Stimulated activated memory B cell treated with anti-CD40 and anti-IgM and Interleukin-4, amounts not matched to agents 10 μg/mL and 1 μg/mL and 100 μg/mL, for 72 hours (primary cell): ENCODE results near the gene ATF6.

Experiments used
- ATAC-seq: fragments of 150-1000 bp; cut with Tn5 transposase; 2 replicates; pipeline ENCODE4 v1.10.0; 2021
- H3K27ac Mint-ChIP-seq: one replicate; pipeline ENCODE4 v1.8.0; 2022; ENCODE audit warnings: mild to moderate bottlenecking, mixed read lengths
- H3K27me3 Mint-ChIP-seq: one replicate; pipeline ENCODE4 v1.8.0; 2022; ENCODE audit warnings: mixed read lengths
- H3K36me3 Mint-ChIP-seq: one replicate; pipeline ENCODE4 v1.8.0; 2022; ENCODE audit warnings: mixed read lengths
- H3K4me1 Mint-ChIP-seq: one replicate; pipeline ENCODE4 v1.8.0; 2022; ENCODE audit warnings: mixed read lengths
- H3K4me3 Mint-ChIP-seq: one replicate; pipeline ENCODE4 v1.8.0; 2022; ENCODE audit warnings: mild to moderate bottlenecking, moderate library complexity, mixed read lengths
- H3K9me3 Mint-ChIP-seq: one replicate; pipeline ENCODE4 v1.8.0; 2022; ENCODE audit warnings: mixed read lengths

Gene ATF6

GRCh38 chr1:161936786-161937185 is 170.7 kb downstream of the ATF6 start:
- no peak overlapping the region for H3K4me3 Mint-ChIP-seq
- no peaks in the 10 kb centered on the region for H3K9me3 Mint-ChIP-seq
- H3K27ac Mint-ChIP-seq: no peak overlapping the region
- peaks cover 13% of the 10 kb centered on the region for H3K4me1 Mint-ChIP-seq
- no peaks in the 10 kb centered on the region for H3K27me3 Mint-ChIP-seq
- ATAC-seq: no peak
- peaks cover 33% of the 10 kb centered on the region for H3K36me3 Mint-ChIP-seq

GRCh38 chr1:161940866-161941591 is 174.9 kb downstream of the ATF6 start:
- H3K27me3 Mint-ChIP-seq: no peaks in the 10 kb centered on the region
- H3K36me3 Mint-ChIP-seq: peaks cover 58% of the 10 kb centered on the region
- no peak overlapping the region for H3K4me3 Mint-ChIP-seq
- no peaks in the 10 kb centered on the region for H3K4me1 Mint-ChIP-seq
- H3K9me3 Mint-ChIP-seq: no peaks in the 10 kb centered on the region
- ATAC-seq: no peak
- no peak overlapping the region for H3K27ac Mint-ChIP-seq

DNA sequence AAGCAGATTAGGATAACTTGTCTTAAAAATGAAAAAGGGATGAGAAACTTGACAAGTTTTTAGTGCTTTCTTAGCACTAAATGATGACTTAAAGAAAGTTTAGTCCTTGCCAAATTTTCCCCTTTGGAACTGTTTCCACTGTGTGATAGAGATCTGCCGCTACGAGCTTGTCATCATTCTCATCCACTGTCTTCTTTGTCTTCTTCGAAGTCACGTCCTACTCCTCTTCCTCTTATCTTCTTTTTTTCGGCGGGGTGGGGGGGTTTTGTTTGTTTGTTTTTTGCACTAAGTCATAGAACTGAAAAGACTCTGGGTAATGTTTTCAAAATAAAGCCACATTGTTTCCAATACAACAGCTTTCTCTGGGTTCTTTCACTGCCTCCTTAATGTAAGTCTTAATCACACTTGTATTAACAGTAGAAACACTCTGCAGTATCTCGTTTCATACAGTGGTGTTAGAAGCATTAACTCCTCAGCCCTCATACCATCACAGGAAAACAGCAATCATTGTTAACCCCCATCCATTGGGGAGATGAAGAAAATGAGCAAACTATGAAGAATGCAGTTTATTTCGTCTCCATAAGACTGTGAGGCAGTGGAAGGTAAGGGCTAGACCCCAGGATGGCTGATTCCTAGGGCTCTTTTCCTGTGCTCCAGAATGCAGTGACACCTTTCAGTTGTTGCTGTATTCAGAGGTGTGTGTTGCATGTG is 175.8 kb downstream of the ATF6 start:
- H3K27me3 Mint-ChIP-seq: no peaks in the 10 kb centered on the region
- no peak overlapping the region for H3K4me3 Mint-ChIP-seq
- peaks cover 55% of the 10 kb centered on the region for H3K36me3 Mint-ChIP-seq
- no peaks in the 10 kb centered on the region for H3K9me3 Mint-ChIP-seq
- no peak for ATAC-seq
- H3K4me1 Mint-ChIP-seq: no peaks in the 10 kb centered on the region
- no peak overlapping the region for H3K27ac Mint-ChIP-seq

- no peak overlapping the region for H3K4me3 Mint-ChIP-seq
- peaks cover 56% of the 10 kb centered on the region for H3K36me3 Mint-ChIP-seq
- H3K27me3 Mint-ChIP-seq: no peaks in the 10 kb centered on the region
- no peak overlapping the region for H3K27ac Mint-ChIP-seq
- no peaks in the 10 kb centered on the region for H3K4me1 Mint-ChIP-seq
- no peak for ATAC-seq
- no peaks in the 10 kb centered on the region for H3K9me3 Mint-ChIP-seq
Measured at GRCh38 chr1:161943737-161944136, 177.6 kb downstream of the ATF6 start.

DNA sequence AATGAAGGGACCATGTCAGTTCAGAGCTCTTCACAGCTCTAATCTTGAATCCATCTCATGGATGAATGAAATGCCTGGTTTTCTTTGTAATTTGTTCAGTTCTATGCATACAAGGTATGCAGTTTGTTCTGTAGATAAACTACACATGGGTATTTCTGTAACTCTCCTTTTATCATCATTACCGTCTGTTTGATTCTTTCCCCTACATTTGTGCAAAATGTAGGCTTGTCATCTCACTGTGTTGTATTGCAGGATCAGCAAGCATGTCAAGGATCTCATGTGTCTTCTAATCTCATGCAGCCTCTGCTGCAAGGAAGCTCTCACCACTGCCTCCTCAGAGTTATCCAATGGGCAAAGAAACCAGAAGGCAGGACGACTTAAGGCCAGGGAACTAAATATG is 178.3 kb downstream of the ATF6 start:
- ATAC-seq: no peak
- H3K4me1 Mint-ChIP-seq: no peaks in the 10 kb centered on the region
- no peaks in the 10 kb centered on the region for H3K27me3 Mint-ChIP-seq
- no peak overlapping the region for H3K4me3 Mint-ChIP-seq
- H3K27ac Mint-ChIP-seq: no peak overlapping the region
- H3K9me3 Mint-ChIP-seq: no peaks in the 10 kb centered on the region
- H3K36me3 Mint-ChIP-seq: peaks cover 56% of the 10 kb centered on the region

GRCh38 chr1:161945306-161946060 is 179.4 kb downstream of the ATF6 start:
- Mint-ChIP-seq H3K27me3 (no peaks in the 10 kb centered on the region), H3K9me3 (no peaks in the 10 kb centered on the region), H3K27ac (no peak overlapping the region), H3K4me3 (no peak overlapping the region), H3K4me1 (no peaks in the 10 kb centered on the region), H3K36me3 (peaks cover 56% of the 10 kb centered on the region)
- ATAC-seq: no peak

DNA sequence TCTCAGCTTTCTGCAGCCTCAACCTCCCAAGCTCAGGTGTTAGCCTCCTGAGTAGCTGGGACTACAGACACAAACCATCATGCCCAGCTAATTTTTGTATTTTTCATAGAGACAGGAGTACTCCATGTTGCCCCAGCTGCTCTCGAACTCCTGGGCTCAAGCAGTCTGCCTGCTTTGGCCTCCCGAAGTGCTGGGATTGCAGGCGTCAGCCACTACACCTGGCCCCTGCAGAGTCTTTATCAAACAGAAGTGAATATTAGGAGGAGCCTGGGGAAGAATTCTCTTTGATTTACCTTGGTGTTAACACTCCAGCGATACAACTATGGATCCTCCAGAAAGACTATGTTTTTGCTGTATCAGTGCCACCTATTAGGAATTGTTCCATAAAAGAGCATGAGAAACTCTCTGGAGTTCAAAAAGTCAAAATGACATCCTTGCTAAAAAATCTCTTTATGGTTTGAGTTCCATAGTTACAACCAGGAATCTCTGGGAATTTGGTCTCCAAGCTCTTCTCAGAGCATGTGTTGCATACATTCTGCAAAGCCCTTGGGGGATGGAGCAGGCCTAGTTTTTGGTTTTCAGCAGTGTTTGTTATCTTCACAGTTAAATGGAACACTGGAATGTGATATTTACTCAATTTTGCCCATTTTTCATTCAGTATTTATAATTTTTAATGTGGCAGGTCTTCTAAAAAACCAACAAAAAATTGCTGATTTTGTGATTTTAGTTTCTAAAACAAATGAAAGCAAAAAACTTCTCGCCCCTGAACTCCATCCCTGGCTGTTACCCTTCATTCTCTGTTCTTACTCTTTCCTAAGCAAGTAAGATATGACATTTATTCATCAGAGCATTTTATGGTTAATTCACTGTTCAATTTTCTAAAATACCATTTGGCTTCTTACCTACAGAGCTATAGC is 180.2 kb downstream of the ATF6 start:
- Mint-ChIP-seq H3K4me1 (no peaks in the 10 kb centered on the region), H3K27ac (no peak overlapping the region), H3K36me3 (peaks cover 52% of the 10 kb centered on the region), H3K9me3 (no peaks in the 10 kb centered on the region), H3K27me3 (no peaks in the 10 kb centered on the region), H3K4me3 (no peak overlapping the region)
- no peak for ATAC-seq

GRCh38 chr1:161948435-161948834 is 182.3 kb downstream of the ATF6 start:
- H3K9me3 Mint-ChIP-seq: no peaks in the 10 kb centered on the region
- peaks cover 13% of the 10 kb centered on the region for H3K4me1 Mint-ChIP-seq
- ATAC-seq: no peak
- no peak overlapping the region for H3K27ac Mint-ChIP-seq
- H3K27me3 Mint-ChIP-seq: no peaks in the 10 kb centered on the region
- peaks cover 37% of the 10 kb centered on the region for H3K36me3 Mint-ChIP-seq
- no peak overlapping the region for H3K4me3 Mint-ChIP-seq

GRCh38 chr1:161949548-161949947 is 183.4 kb downstream of the ATF6 start:
- peaks cover 38% of the 10 kb centered on the region for H3K36me3 Mint-ChIP-seq
- no peak for ATAC-seq
- H3K4me1 Mint-ChIP-seq: peaks cover 20% of the 10 kb centered on the region
- H3K27ac Mint-ChIP-seq: no peak overlapping the region
- H3K4me3 Mint-ChIP-seq: no peak overlapping the region
- no peaks in the 10 kb centered on the region for H3K27me3 Mint-ChIP-seq
- H3K9me3 Mint-ChIP-seq: no peaks in the 10 kb centered on the region

DNA sequence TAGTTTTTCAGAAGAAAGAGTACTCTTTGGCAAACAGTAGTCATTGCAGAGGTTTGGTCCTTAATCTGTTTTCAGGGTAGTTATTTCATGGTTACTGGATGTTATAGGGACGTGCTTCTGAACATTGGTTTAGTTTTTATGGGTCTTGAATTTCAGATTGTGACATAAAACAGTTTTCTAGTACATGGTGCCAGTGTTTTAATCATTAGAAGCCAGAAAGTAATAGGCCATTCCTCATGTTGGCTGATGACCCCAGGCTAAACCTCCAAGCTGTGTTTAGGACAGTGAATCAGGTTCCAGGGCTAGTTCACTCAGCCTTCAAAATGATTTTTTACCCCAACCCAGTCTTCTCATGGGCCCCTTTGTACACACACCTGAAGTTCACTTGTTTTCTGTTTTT is 184.3 kb downstream of the ATF6 start:
- H3K36me3 Mint-ChIP-seq: peaks cover 38% of the 10 kb centered on the region
- no peak for ATAC-seq
- H3K4me3 Mint-ChIP-seq: no peak overlapping the region
- no peak overlapping the region for H3K27ac Mint-ChIP-seq
- H3K9me3 Mint-ChIP-seq: no peaks in the 10 kb centered on the region
- H3K27me3 Mint-ChIP-seq: no peaks in the 10 kb centered on the region
- peaks cover 20% of the 10 kb centered on the region for H3K4me1 Mint-ChIP-seq

DNA sequence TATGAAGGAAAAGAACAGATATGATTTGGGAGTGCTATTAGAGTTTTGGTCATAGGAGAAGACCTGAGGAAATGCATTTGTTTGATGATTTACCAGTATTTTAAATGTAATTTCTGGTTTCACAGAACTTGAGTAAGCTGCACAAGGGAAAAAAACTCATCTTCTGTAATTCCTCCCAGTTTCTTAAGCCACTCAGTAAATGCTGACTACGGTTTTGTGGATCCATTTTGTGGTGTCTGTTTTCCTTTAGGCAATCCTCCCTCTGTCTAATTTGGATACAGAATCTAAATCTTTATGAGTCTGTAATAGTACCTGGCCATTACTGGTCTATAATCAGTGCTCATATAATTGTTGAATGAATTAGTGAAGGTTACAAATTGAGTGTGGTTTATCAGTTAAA is 185.5 kb downstream of the ATF6 start:
- no peak for ATAC-seq
- Mint-ChIP-seq H3K9me3 (no peaks in the 10 kb centered on the region), H3K4me1 (peaks cover 20% of the 10 kb centered on the region), H3K4me3 (no peak overlapping the region), H3K27ac (no peak overlapping the region), H3K27me3 (no peaks in the 10 kb centered on the region), H3K36me3 (peaks cover 36% of the 10 kb centered on the region)

DNA sequence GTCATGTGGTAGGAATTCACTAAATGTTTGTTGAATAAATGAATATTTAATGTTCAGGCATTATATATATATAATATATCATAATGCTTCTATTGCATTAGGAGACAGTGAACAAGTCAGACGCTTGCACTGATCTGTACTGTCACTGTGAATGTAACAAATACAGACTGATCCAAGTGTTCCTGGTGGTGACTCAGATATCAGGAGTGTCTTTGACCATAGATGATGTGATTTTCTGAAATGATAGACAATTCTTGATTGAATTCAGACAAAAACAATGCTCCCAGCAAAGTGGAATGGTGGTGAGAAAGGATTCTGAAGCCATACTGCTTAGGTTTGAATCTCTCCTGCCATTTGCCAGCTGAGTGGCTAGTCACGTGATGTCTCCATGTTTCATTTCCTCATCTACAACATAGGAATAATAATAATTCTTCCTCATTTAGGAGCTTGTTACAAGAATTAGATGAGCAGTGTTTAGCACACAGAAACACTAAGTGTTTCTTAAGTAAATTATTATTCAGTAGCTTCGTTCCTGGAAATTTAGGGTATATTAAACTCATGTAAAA is 186.6 kb downstream of the ATF6 start:
- H3K4me1 Mint-ChIP-seq: peaks cover 20% of the 10 kb centered on the region
- no peak for ATAC-seq
- no peak overlapping the region for H3K4me3 Mint-ChIP-seq
- no peaks in the 10 kb centered on the region for H3K27me3 Mint-ChIP-seq
- H3K9me3 Mint-ChIP-seq: no peaks in the 10 kb centered on the region
- no peak overlapping the region for H3K27ac Mint-ChIP-seq
- peaks cover 29% of the 10 kb centered on the region for H3K36me3 Mint-ChIP-seq

GRCh38 chr1:161953256-161953920 is 187.3 kb downstream of the ATF6 start:
- Mint-ChIP-seq H3K9me3 (no peaks in the 10 kb centered on the region), H3K36me3 (peaks cover 33% of the 10 kb centered on the region), H3K4me3 (no peak overlapping the region), H3K4me1 (peaks cover 20% of the 10 kb centered on the region), H3K27ac (no peak overlapping the region), H3K27me3 (no peaks in the 10 kb centered on the region)
- ATAC-seq: no peak

DNA sequence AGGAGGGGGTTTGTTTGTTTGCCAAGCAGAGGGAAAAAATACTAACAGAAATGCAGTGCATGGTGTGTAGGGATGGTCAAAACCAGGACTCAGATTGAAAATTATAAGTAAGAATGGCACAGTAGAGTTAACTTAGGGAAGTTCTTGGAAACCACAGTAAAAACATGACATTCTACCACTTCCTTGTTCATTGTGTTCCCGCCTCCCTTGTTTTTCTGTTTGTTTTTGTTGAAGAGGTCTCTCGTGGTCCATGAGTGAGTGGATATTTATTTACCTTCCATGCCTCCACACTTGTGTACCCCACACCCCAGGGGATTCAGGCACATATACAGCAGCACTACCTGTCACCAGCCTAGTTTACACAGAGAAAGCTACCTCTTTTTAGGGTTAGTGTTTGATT is 187.9 kb downstream of the ATF6 start:
- H3K27me3 Mint-ChIP-seq: no peaks in the 10 kb centered on the region
- no peak overlapping the region for H3K27ac Mint-ChIP-seq
- no peak for ATAC-seq
- no peaks in the 10 kb centered on the region for H3K9me3 Mint-ChIP-seq
- peaks cover 20% of the 10 kb centered on the region for H3K4me1 Mint-ChIP-seq
- peaks cover 40% of the 10 kb centered on the region for H3K36me3 Mint-ChIP-seq
- H3K4me3 Mint-ChIP-seq: no peak overlapping the region
